Measurements from ENCODE around the gene KDSR.

Gene KDSR

DNA sequence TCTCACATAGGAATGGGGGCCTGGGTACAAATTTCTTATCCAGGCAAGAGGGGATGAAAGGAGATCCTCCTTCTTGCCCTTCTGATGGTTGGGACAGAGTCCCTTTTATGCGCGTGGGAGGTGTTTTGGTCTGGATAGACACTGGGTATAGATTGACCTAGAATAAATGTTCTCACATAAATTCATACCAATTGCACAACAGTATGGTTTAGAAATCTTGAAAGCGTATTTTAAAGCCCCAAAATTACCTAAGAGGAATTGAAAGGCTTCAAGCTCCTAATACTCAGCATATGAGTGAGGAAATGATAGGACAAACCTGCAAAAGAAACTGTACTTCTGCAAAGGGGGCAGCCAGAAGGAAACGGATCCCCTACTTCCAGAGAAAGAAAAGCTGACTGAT is 44.8 kb downstream of the KDSR start:
- TF ChIP-seq, protein P1, sequence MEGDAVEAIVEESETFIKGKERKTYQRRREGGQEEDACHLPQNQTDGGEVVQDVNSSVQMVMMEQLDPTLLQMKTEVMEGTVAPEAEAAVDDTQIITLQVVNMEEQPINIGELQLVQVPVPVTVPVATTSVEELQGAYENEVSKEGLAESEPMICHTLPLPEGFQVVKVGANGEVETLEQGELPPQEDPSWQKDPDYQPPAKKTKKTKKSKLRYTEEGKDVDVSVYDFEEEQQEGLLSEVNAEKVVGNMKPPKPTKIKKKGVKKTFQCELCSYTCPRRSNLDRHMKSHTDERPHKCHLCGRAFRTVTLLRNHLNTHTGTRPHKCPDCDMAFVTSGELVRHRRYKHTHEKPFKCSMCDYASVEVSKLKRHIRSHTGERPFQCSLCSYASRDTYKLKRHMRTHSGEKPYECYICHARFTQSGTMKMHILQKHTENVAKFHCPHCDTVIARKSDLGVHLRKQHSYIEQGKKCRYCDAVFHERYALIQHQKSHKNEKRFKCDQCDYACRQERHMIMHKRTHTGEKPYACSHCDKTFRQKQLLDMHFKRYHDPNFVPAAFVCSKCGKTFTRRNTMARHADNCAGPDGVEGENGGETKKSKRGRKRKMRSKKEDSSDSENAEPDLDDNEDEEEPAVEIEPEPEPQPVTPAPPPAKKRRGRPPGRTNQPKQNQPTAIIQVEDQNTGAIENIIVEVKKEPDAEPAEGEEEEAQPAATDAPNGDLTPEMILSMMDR (IDR thresholded peaks at IDR 0.05; ENCODE audit: low read depth, low read length, missing control alignments) = no peak
- no peak for DNase-seq (ENCODE audit: low read depth)
- no peak overlapping the region for H3K4me3 ChIP-seq (ENCODE audit: low read depth, low read length)

DNA sequence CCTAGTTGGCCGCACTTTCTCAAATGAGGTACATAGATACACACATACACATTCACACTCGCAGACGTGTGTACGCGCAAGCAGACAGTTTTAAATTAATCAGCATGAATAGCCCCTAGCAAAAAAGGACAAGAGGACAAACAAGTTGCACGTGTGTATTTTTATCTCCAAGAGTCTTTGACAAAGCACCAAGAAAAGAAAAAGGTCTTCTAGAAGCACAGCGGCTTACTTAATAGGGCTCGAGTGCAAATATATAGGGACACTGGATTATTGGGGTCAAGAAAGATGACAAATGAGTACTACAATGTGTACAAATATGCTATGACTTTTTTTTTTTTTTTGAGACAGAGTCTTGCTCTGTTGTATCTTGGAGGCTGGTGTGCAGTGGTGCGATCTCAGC is 45.7 kb downstream of the KDSR start:
- TF ChIP-seq, protein P1 (IDR thresholded peaks at IDR 0.05; ENCODE audit: low read depth, low read length, missing control alignments) = no peak
- H3K4me3 ChIP-seq (ENCODE audit: low read depth, low read length) = peak overlapping the region; percentile 64
- no peak for DNase-seq (ENCODE audit: low read depth)

DNA sequence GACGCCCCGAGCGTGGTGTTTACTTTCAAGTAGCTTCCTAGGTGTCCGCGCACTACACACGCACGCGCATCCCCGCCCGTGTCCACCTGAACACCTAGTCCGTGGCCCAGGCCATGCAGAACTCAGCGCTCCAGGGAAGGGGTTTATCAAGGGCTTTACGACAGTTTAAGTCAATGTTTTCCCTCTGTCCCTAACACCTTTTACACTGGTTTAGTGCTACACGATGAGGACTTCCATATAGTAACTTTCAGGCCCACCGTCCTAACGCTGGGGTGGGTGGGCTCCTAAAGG is 46.1 kb downstream of the KDSR start:
- peak overlapping the region; percentile 64 for H3K4me3 ChIP-seq (ENCODE audit: low read depth, low read length)
- TF ChIP-seq, protein P1 (IDR thresholded peaks at IDR 0.05; ENCODE audit: low read depth, low read length, missing control alignments) = no peak
- no peak for DNase-seq (ENCODE audit: low read depth)

DNA sequence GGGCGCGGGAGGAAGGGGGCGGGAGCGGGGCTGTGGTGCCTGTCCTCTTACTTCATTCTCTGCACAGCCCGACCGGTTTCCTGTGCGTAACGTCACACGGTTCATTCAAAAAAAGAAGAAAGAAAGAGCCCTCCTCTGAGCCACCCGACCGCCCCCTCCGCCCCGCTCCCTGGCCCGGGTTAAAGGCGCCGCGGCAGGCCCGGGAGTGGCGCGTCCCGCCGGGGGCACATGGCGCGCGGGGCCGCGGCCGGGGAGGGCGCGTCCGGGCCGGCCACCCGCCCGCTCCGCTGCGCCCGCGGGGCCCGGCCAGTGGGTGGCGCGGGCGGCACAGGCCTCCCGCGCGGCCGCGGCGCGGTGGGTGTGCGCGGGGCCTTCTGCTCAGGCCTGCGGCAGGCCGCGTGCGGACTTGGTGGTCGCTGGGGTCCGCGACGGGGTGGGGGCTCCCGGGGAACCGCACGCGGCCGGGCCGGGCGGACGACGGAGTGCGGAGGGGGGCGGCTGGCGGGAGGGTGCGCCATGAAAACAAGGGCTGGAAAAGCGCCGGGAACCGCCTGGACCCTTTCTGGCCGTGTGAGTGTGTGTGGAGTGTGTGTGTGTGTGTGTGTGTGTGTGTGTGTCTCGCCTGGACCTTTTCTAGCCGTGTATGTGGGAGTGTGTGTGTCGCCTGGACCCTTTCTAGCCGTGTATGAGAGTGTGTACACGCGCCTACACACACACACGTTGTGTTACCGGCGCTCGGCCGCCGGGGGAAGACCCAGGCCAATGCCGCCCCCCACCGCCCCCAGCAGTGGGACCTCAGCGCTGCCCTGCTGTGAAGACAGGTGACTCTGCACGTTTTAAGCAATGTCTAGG is 46.7 kb downstream of the KDSR start:
- TF ChIP-seq, protein P1 (IDR thresholded peaks at IDR 0.05; ENCODE audit: low read depth, low read length, missing control alignments) = no peak
- DNase-seq (ENCODE audit: low read depth) = peak; percentile 80
- peak overlapping the region; percentile 64 for H3K4me3 ChIP-seq (ENCODE audit: low read depth, low read length)

DNA sequence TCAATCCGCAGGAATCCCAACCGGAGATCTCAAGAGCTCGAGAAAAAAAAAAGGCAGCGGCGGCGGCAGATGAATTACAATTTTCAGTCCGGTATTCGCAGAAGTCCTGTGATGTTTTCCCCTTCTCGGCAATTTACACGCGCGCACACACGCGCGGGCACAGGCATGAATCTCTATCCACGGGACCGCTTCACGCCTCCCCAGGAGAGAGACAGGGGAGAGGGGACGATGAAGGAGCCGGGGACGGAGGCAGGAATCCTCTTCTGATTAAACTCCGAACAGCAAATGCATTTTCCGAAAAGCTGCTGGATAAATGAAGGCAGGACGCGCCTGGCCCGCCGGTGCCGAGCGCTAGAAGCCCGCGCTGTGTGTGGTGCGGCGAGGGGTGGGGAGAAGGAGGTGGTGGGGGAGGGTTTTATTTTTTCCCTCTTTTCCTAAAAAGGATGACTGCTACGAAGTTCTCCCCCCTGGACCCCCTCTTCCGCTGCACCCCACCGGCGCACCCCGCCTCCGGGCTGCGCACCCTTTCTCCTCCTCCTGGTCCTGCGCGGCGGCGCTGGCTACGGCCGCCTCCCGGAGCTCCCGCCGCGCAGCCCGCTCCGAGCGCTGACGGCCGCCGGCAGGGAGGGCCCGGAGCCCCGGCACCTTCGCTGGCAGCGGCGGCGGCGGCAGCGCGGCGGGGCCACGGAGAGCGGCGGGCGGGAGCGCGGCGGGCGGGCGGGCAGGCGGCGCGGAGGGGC is 47.5 kb downstream of the KDSR start, which contains the start of gene BCL2:
Gene BCL2 (minus strand): TSS at position 387 of the 740 bp plus-strand sequence.
- H3K4me3 ChIP-seq (ENCODE audit: low read depth, low read length) = peak within 1 kb of the TSS; percentile 74
- TF ChIP-seq, protein P1 (IDR thresholded peaks at IDR 0.05; ENCODE audit: low read depth, low read length, missing control alignments) = no peak
- DNase-seq (ENCODE audit: low read depth) = no peak

DNA sequence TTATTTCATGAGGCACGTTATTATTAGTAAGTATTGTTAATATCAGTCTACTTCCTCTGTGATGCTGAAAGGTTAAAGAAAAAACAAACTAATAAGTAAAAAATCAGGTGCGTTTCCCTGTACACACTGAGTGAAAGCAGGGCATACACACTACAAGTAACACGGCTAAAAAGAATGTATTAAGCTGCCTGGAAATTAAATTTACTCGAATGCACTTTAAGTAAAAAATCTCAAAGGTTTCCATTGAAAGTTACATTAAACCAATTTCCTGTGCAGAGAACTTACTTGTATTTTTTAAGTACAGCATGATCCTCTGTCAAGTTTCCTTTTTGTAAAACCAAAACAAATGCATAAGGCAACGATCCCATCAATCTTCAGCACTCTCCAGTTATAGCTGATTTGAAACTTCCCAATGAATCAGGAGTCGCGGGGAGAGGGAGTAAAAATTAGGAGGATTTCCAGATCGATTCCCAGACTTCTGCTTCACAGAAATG is 48.1 kb downstream of the KDSR start:
- TF ChIP-seq, protein P1 (IDR thresholded peaks at IDR 0.05; ENCODE audit: low read depth, low read length, missing control alignments) = no peak
- no peak for DNase-seq (ENCODE audit: low read depth)
- H3K4me3 ChIP-seq (ENCODE audit: low read depth, low read length) = peak overlapping the region; percentile 74

All from GM12864 (cell line).